ENCODE results near the gene MUC20. TPM values are rescaled to one million over a fixed set of nuclear protein-coding genes. Genes with fewer than 3 reads are reported as not detected.

MUC20 gene
- total and polyA plus RNA-seq, 2 of the 8 experiments (the other 6 are each of a cell fraction or from before 2014, with no cell fraction given), result 0.24 to 0.26 TPM

GRCh38 chr3:195699860-195700259 lies 20.9 kb upstream of the MUC20 start (continued):
- no peak for TF ChIP-seq SUZ12 (IDR thresholded peaks at IDR 0.05; ENCODE audit: low read length)
- TF ChIP-seq EZH2 (IDR thresholded peaks at IDR 0.05; ENCODE audit: low read depth, low read length, severe bottlenecking), result no peak

All from H1 (cell line).